Nephron (organoid): ENCODE measurements around the gene EPHB3.

Source experiments
- H3K27ac Mint-ChIP-seq, 3 experiments: 2 replicates each; pipeline ENCODE4 v1.8.0; 2020; ENCODE audit warnings: mixed read lengths in 3 of 3, mild to moderate bottlenecking in 2 of 3, moderate library complexity in 1 of 3
- H3K27me3 Mint-ChIP-seq: 2 replicates; pipeline ENCODE4 v1.8.0; 2021; ENCODE audit warnings: low read depth, mild to moderate bottlenecking, moderate library complexity, mixed read lengths
- H3K36me3 Mint-ChIP-seq: 2 replicates; pipeline ENCODE4 v1.8.0; 2020; ENCODE audit warnings: low read depth, mixed read lengths
- H3K4me1 Mint-ChIP-seq: 2 replicates; pipeline ENCODE4 v1.8.0; 2020; ENCODE audit warnings: mixed read lengths
- H3K4me3 Mint-ChIP-seq, 3 experiments: 2 replicates each; pipeline ENCODE4 v1.8.0; 2020; ENCODE audit warnings: mild to moderate bottlenecking in 3 of 3, mixed read lengths in 3 of 3, moderate library complexity in 2 of 3
- H3K9me3 Mint-ChIP-seq: 2 replicates; pipeline ENCODE4 v1.8.0; 2020; ENCODE audit warnings: mixed read lengths
- TF ChIP-seq, protein P1 (sequence below), 3 experiments: fragments of 200-600 bp; sonication (generic); IDR thresholded peaks; one replicate each; pipeline ENCODE4 v1.5.0; 2021; ENCODE audit warnings: antibody characterized with exemption in 3 of 3; ENCODE audit not compliant: unreplicated experiment in 3 of 3

EPHB3 gene

DNA sequence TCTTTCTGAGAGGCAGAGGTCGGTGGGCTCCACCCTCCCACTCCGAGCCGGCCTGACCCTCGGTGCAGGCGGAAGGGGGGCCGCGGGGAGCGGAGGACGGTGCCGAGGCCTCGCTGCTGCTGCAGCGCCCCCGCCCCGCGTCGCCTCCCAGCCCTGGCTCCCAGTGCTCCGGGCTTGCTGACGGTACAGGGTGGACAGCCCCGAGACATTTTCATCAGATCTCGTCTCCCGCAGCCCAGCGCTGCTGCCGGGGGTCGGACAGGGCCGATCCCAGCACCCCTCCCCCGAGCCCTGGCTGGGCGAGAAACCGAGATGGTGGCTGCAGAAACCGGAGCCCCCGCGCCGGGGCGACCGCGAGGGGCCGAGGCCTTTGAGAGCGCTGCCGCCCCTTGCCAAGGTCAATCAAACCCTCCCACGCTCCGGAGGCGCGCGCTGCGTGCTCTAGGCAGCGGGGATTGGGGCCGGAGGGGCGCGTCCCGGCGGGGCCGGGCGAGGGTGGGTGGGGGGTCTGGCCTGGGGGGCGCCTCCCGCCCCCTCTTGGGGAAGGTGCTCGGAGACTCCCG is 42.5 kb downstream of the EPHB3 start:
- H3K9me3 Mint-ChIP-seq = no peaks in the 10 kb centered on the region
- H3K27ac Mint-ChIP-seq = peak overlapping the region; percentile 85 to 97 (median 91)
- H3K27me3 Mint-ChIP-seq = peaks cover 17% of the 10 kb centered on the region
- H3K4me1 Mint-ChIP-seq = peaks cover 57% of the 10 kb centered on the region
- H3K4me3 Mint-ChIP-seq = peak overlapping the region; percentile 71 to 78 (median 77)
- no peaks in the 10 kb centered on the region for H3K36me3 Mint-ChIP-seq
- TF ChIP-seq, protein P1, sequence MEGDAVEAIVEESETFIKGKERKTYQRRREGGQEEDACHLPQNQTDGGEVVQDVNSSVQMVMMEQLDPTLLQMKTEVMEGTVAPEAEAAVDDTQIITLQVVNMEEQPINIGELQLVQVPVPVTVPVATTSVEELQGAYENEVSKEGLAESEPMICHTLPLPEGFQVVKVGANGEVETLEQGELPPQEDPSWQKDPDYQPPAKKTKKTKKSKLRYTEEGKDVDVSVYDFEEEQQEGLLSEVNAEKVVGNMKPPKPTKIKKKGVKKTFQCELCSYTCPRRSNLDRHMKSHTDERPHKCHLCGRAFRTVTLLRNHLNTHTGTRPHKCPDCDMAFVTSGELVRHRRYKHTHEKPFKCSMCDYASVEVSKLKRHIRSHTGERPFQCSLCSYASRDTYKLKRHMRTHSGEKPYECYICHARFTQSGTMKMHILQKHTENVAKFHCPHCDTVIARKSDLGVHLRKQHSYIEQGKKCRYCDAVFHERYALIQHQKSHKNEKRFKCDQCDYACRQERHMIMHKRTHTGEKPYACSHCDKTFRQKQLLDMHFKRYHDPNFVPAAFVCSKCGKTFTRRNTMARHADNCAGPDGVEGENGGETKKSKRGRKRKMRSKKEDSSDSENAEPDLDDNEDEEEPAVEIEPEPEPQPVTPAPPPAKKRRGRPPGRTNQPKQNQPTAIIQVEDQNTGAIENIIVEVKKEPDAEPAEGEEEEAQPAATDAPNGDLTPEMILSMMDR (IDR thresholded peaks at IDR 0.05; ENCODE audit: unreplicated experiment in 3 of 3) = peak in 1 of 3 experiments; percentile 19

DNA sequence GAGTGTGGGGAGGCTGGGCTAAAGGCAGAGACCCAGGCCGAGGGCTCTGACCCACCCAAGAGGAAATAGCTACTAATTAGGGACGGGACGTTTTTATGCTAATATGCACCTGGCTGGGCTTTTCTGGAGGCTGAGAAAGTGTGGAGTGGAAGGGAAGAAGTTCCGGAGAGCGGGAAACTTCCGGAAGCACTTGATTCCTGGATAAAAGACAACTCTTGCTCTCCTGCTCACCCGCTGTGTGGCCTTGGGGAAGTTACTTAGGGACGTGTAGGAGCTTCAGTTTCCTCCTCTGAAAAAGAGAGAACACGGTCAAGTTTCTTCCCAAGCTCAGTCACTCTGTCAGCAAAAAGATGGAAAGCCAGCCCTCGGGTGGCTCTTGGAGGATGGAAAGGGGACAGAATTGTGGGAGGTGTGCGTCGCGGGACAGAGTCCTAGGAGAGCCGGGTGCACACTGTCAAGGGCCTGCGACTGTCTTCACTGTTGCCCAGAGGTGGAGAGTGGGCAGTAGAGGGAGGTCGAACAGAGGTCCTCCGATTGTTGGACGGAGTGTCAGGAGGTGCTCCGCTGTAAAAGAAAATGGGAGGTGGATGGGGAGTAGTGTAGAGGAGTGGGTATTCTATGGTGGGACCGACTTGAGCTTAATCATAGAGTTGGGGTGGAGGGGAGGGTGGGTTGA is 43.2 kb downstream of the EPHB3 start:
- Mint-ChIP-seq H3K9me3 (no peaks in the 10 kb centered on the region), H3K4me1 (peaks cover 55% of the 10 kb centered on the region), H3K36me3 (no peaks in the 10 kb centered on the region), H3K27me3 (peaks cover 20% of the 10 kb centered on the region), H3K4me3 (peak overlapping the region; percentile 71 to 75 (median 73)), H3K27ac (peak overlapping the region; percentile 56 to 82 (median 79))
- TF ChIP-seq, protein P1 (IDR thresholded peaks at IDR 0.05; ENCODE audit: unreplicated experiment in 3 of 3) = no peak

DNA sequence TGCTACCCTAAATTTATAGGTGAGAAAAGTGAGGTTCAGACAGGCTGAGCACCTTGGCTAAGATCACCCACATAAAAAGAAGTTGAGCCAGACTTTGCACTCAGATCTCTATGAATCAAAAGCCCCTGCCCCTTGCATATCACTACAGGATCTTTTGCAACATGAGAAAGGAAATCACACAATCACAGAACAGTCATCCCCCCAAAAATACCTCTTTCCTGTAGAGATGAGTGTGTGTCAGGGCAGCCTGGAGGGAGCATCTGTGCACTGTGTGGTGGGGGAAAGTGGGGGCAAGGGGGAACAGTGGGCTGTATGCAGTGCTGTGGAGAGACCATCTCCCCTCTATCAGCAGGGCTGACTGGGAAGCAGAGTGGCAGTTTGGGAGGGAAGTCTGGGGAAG is 46.6 kb downstream of the EPHB3 start:
- Mint-ChIP-seq H3K4me3 (no peak overlapping the region), H3K27me3 (peaks cover 15% of the 10 kb centered on the region), H3K36me3 (no peaks in the 10 kb centered on the region), H3K4me1 (peaks cover 56% of the 10 kb centered on the region), H3K27ac (peak overlapping the region in 1 of 3 experiments; percentile 33), H3K9me3 (no peaks in the 10 kb centered on the region)
- TF ChIP-seq, protein P1 (IDR thresholded peaks at IDR 0.05; ENCODE audit: unreplicated experiment in 3 of 3) = no peak

DNA sequence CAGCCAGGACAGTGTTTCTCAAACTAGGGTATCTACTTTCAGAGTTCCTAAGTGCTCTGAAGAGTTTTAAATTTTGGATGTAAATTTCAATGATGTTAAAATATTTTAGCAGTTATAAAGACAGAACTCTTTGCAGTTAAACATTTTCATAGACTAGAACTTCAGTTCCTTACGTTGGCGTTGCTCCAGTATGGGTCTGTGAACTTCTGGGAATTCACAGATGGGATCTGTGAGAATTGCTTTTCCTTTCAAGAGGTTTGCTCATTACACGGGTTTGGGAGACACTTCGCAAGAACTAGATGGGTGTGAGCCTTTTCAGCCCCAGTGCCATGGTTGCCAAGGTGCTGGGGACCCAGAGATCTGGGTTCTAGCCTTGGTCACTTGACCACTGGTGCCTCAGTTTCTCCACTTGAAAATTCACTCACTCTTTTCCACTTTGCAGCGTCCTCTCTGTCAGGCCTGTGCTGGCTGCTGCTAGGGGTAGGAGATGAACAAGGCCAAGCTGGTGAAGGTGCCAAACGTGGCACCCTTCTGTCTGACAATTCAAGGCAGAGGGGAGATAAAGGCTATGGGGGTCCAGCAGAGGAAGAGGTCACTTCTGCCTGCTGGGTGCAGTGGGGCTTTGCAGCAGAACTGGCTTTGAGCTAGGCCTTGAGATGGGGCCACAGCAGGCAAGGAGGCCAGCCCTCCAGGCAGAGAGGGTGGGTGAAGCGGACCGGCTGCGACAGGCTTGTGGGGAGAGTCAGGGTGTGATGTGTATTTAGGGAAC is 48.1 kb downstream of the EPHB3 start:
- H3K9me3 Mint-ChIP-seq = no peaks in the 10 kb centered on the region
- H3K4me1 Mint-ChIP-seq = peaks cover 45% of the 10 kb centered on the region
- H3K27me3 Mint-ChIP-seq = peaks cover 16% of the 10 kb centered on the region
- no peaks in the 10 kb centered on the region for H3K36me3 Mint-ChIP-seq
- TF ChIP-seq, protein P1 (IDR thresholded peaks at IDR 0.05; ENCODE audit: unreplicated experiment in 3 of 3) = no peak
- no peak overlapping the region for H3K4me3 Mint-ChIP-seq
- peak overlapping the region in 2 of 3 experiments; percentile 64 to 89 for H3K27ac Mint-ChIP-seq

DNA sequence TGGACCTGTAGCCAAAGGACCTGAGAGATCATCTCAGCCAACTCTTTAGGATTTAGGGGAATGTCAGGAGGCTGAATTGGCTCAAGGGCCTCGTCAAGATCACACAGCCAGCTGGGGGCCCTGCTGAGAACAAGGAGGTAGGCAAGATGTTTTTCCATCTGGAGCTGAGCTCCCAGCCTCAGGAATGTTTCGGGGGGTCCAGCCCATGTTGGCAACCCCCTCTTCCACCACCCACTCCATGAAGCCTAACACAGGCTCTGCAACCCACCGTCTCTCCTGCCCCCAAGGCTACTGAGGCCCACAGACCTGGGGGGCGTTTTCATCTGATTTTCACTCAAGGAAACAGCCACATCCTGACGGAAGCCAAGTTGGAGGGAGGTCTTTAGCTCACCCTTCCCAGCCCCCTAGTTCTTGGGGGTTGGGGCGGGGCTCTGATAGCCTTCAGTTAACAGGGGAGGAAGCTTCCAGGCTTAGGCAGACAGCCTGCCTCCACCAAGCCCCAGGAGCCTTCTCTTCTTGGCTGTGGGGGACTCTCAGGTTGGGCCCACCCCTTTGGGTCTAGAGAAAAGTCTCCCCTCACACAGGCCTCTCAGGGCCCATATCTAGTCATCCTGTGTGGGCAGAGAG is 48.8 kb downstream of the EPHB3 start:
- Mint-ChIP-seq H3K4me1 (peaks cover 39% of the 10 kb centered on the region), H3K4me3 (no peak overlapping the region), H3K27me3 (peaks cover 20% of the 10 kb centered on the region), H3K36me3 (no peaks in the 10 kb centered on the region), H3K27ac (peak overlapping the region in 2 of 3 experiments; percentile 64 to 89), H3K9me3 (no peaks in the 10 kb centered on the region)
- TF ChIP-seq, protein P1 (IDR thresholded peaks at IDR 0.05; ENCODE audit: unreplicated experiment in 3 of 3) = no peak
